K562 (cell line): ENCODE measurements around the gene ZMPSTE24.

Source experiments
- DPF2 ChIP-seq: fragments of 450-650 bp; IDR thresholded peaks from 2 replicates; pipeline ENCODE4 v1.6.1; 2016
- ESRRA ChIP-seq: fragments of 450-650 bp; IDR thresholded peaks from 2 replicates; pipeline ENCODE4 v1.6.1; 2014; ENCODE audit warnings: low read depth, mild to moderate bottlenecking, moderate library complexity, borderline replicate concordance
- TEAD4 ChIP-seq, 2 experiments: sonication (generic) in 1 of 2; formaldehyde crosslinking in 1 of 2; IDR thresholded peaks; 2 replicates each; pipeline versions ENCODE4 v1.6.1 to v1.8.0; 2012 to 2022; ENCODE audit warnings: borderline replicate concordance in 1 of 2, inconsistent platforms in 1 of 2, low read length in 1 of 2, mild to moderate bottlenecking in 1 of 2, missing genetic modification reagents in 1 of 2
- ZNF584 ChIP-seq: fragments of 200-800 bp; sonication (Bioruptor generic); IDR thresholded peaks from 2 replicates; pipeline ENCODE4 v1.6.1; 2016; ENCODE audit warnings: low read depth, mild to moderate bottlenecking, missing genetic modification characterization, missing compliant biosample characterization
- TF ChIP-seq, protein P1 (sequence below): fragments of 250-450 bp; sonication (Bioruptor Pico); IDR thresholded peaks from 2 replicates; pipeline ENCODE4 v1.5.0; 2022; ENCODE audit warnings: mild to moderate bottlenecking
- TF ChIP-seq, protein P2 (sequence below), 3 experiments: IDR thresholded peaks in 2 of 3; conservative IDR thresholded peaks in 1 of 3; 2 replicates each; pipeline ENCODE4 v1.5.1; 2011 to 2012; ENCODE audit warnings: low read length in 3 of 3, mild to moderate bottlenecking in 3 of 3, control low read depth in 2 of 3, improper control_type of control experiment in 1 of 3, inconsistent platforms in 1 of 3, low read depth in 1 of 3, mixed read lengths in 1 of 3, moderate library complexity in 1 of 3; ENCODE audit not compliant: insufficient read depth in 2 of 3

DNA sequence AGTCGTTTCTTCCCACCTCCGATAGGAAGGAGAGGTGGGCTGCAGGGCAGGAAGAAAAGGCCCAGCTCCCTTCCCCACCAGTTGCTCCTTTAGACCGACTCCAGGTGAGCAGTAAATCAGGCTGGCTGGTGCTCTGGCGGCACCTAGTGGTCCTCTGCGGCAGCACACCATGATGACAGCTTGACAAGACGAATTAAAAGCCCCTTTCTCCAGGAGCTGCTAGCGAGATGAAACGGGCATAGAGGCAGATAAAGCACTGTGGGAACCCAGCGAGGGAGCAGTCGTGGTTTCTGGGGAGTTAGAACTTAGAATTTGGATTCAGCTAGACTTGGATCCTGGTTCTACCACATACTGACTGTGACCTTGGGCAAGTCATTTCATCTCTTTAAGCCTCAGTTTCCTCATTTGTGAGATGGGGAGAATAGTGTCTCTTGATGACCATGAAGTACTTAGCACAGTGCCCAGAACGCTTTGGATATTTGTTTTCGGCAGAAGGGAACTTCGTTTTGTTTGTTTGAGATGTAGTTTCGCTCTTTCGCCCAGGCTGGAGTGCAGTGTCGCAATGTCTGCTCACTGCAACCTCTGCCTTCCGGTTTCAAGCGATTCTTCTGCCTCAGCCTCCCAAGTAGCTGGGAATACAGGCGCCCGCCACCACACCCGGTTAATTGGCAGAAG, 80.8 kb downstream of the ZMPSTE24 start:
- TF ChIP-seq DPF2 (peak; percentile 53; the same call in 1 of the 2 replicates), ESRRA (no peak; the same call in 1 of the 2 replicates), TEAD4 (IDR thresholded peaks at IDR 0.05; ENCODE audit: low read length) (no peak), TEAD4 (CRISPR knock-in tag; IDR thresholded peaks at IDR 0.05; ENCODE audit: borderline replicate concordance) (no peak), ZNF584 (no peak)
- TF ChIP-seq, protein P1, sequence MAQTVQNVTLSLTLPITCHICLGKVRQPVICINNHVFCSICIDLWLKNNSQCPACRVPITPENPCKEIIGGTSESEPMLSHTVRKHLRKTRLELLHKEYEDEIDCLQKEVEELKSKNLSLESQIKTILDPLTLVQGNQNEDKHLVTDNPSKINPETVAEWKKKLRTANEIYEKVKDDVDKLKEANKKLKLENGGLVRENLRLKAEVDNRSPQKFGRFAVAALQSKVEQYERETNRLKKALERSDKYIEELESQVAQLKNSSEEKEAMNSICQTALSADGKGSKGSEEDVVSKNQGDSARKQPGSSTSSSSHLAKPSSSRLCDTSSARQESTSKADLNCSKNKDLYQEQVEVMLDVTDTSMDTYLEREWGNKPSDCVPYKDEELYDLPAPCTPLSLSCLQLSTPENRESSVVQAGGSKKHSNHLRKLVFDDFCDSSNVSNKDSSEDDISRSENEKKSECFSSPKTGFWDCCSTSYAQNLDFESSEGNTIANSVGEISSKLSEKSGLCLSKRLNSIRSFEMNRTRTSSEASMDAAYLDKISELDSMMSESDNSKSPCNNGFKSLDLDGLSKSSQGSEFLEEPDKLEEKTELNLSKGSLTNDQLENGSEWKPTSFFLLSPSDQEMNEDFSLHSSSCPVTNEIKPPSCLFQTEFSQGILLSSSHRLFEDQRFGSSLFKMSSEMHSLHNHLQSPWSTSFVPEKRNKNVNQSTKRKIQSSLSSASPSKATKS = no peak
- TF ChIP-seq, protein P2, sequence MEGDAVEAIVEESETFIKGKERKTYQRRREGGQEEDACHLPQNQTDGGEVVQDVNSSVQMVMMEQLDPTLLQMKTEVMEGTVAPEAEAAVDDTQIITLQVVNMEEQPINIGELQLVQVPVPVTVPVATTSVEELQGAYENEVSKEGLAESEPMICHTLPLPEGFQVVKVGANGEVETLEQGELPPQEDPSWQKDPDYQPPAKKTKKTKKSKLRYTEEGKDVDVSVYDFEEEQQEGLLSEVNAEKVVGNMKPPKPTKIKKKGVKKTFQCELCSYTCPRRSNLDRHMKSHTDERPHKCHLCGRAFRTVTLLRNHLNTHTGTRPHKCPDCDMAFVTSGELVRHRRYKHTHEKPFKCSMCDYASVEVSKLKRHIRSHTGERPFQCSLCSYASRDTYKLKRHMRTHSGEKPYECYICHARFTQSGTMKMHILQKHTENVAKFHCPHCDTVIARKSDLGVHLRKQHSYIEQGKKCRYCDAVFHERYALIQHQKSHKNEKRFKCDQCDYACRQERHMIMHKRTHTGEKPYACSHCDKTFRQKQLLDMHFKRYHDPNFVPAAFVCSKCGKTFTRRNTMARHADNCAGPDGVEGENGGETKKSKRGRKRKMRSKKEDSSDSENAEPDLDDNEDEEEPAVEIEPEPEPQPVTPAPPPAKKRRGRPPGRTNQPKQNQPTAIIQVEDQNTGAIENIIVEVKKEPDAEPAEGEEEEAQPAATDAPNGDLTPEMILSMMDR (IDR thresholded peaks at IDR 0.05 in 2 of 3, conservative IDR thresholded peaks at IDR 0.05 in 1 of 3; ENCODE audit: insufficient read depth in 2 of 3, low read depth in 1 of 3, low read length in 3 of 3) = peak; percentile 96 to 100 (median 98)
